ENCODE measurements around the gene SPATC1L.
"Not testable (repeated sequence)": the region's sequence is repeated elsewhere in the genome, so short reads cannot be mapped to it uniquely, and the experiment has no call there.

Gene SPATC1L

DNA sequence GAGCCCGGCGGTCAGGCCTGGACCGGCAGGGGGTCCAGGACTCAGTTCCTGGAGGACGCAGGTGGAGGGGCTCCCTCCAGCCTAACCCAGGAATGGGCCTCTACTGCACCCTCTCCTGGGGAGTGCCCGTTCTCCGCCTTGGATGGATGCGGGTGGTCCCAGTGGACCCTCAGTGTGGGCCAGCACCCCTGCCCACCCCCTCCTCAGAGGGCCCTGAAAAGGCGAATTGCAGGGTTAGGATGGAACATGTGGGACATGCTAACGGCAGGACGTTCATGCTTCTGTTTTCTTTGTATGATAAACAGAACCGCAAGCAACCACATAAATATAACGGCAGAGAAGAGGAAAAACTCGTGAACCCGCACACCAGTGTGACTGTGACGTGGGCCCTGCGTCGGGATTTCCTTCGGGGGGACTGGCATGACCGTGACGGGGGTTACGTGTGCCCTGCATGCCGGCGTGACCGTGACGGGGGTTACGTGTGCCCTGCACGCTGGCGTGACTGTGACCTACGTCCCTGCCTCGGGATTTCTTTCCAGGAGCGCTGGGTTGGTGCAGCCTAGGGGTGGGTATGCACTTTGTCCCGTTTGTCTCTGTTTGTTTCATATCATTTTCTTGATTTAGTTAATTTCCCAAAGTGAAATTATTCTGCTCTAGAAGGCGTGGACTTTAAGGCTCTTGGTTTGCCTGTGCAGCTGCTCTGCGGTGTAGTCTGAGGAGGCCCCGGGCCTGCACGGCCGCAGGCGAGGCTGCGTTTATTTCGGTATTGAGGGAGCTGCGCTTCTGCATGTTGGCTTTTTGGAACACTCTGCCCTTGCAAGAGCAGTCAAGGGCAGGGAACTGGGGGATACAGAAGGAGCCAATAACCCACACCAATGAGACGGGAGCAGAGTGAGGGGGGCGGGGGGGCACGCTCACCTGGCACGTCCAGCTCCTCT, 32.0 kb downstream of the SPATC1L start:
- H3K27me3 ChIP-seq (ENCODE audit: control insufficient read depth, insufficient read depth, low read length) = no peaks in the 10 kb centered on the region
- no peaks in the 10 kb centered on the region for H3K9me3 ChIP-seq (ENCODE audit: control insufficient read depth, low read length)
- peaks cover 10% of the 10 kb centered on the region for H3K4me1 ChIP-seq (ENCODE audit: control insufficient read depth, insufficient read depth, low read length)
- no peak overlapping the region for H3K9ac ChIP-seq (ENCODE audit: low read length)
- no peak overlapping the region for H3K4me3 ChIP-seq (ENCODE audit: low read length)
- H3K36me3 ChIP-seq (ENCODE audit: control insufficient read depth, insufficient read depth, low read length) = no peaks in the 10 kb centered on the region

DNA sequence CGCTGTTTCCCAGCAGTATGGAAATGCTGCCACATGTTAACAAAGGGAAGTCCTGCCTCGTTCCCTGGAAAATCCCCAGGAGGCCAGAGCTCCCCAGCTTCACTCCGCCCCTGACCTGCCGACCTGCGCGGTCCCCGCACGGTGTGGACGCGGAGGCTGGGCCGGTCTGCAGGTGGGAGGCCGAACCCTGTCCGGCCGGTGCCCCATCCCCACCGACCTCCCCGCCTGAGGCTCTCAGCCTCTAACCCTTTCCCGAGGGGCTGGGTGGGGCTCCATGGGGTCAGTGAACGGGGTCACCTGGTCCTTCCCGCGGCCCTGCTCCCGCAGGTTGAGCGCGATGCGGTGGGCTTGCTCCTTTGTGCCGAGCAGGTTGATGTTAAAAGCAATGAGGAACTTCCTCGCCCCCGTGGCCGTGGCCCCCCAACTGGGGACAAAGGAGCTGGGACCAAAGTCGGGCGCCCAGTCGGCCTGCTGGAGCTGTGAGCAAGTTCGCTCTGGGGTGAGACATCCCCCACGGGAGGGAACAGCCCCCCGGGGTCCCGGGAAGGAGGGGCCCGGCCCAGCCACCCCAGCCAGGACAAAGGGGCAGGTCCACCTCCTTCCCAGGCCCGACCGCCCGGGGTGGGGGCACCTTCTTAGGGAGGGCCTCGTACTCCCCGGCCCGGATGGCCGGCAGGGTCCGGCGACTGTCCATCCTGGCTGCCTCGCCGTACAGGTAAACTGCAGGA, 32.8 kb downstream of the SPATC1L start:
- H3K9ac ChIP-seq (ENCODE audit: low read length) = no peak overlapping the region
- no peaks in the 10 kb centered on the region for H3K36me3 ChIP-seq (ENCODE audit: control insufficient read depth, insufficient read depth, low read length)
- no peaks in the 10 kb centered on the region for H3K9me3 ChIP-seq (ENCODE audit: control insufficient read depth, low read length)
- no peak overlapping the region for H3K4me3 ChIP-seq (ENCODE audit: low read length)
- H3K4me1 ChIP-seq (ENCODE audit: control insufficient read depth, insufficient read depth, low read length) = peaks cover 10% of the 10 kb centered on the region
- H3K27me3 ChIP-seq (ENCODE audit: control insufficient read depth, insufficient read depth, low read length) = no peaks in the 10 kb centered on the region

DNA sequence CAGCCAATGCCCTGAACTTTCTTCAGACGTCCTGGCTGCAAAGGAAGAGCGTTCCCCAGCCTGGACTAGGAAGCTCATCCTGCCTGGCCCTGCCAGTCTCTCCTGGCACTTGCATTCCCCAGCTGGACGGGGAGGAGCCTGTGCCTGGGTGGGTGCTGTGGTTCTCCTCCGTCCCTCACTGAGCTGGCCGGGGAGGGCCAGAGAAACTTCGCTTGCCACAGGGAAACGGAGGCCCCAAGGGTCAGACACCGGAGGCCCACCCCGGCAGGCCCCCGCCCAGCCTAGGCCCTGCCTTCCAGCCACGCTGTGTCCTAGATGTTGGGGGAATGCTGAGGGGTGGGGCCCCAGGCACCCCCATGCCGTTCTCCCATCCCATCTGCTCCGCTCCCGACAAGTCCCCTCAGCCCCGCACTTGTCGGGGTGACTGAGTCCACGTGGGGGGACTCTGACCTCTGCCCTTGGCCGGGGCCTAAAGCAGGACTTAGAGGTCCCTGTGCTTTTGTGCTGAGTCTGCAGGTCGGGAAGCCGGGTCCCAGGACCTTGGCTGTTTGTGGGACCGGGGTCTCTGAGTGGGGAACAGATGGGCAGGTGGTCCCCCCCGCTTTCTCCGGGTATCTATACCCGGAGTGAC, 33.7 kb downstream of the SPATC1L start:
- Histone ChIP-seq H3K9me3 (ENCODE audit: control insufficient read depth, low read length) (no peaks in the 10 kb centered on the region), H3K4me3 (ENCODE audit: low read length) (no peak overlapping the region), H3K27me3 (ENCODE audit: control insufficient read depth, insufficient read depth, low read length) (no peaks in the 10 kb centered on the region), H3K9ac (ENCODE audit: low read length) (no peak overlapping the region), H3K4me1 (ENCODE audit: control insufficient read depth, insufficient read depth, low read length) (peaks cover 10% of the 10 kb centered on the region), H3K36me3 (ENCODE audit: control insufficient read depth, insufficient read depth, low read length) (no peaks in the 10 kb centered on the region)

DNA sequence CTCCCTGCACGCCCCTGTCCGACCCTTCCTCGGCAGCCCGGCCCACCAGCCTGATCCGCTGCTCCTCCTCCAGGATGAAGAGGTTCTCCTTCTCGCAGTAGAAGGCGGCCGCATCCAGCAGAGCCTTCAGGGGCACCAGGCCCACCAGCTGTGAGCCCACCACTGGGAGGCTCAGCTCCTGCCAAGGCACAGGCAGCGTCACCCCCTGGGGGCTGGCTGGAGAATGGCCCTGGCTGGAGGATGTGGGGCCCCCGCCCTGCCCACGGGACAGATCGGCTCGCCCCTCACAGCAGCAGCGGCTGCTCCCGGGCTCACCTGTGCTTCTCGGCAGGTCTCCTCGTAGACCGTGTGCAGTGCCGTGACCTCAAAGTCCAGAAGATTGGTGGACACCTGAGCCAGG, 34.2 kb downstream of the SPATC1L start:
- Histone ChIP-seq H3K9ac (ENCODE audit: low read length) (no peak overlapping the region), H3K4me1 (ENCODE audit: control insufficient read depth, insufficient read depth, low read length) (peaks cover 10% of the 10 kb centered on the region), H3K36me3 (ENCODE audit: control insufficient read depth, insufficient read depth, low read length) (no peaks in the 10 kb centered on the region), H3K27me3 (ENCODE audit: control insufficient read depth, insufficient read depth, low read length) (no peaks in the 10 kb centered on the region), H3K4me3 (ENCODE audit: low read length) (no peak overlapping the region), H3K9me3 (ENCODE audit: control insufficient read depth, low read length) (no peaks in the 10 kb centered on the region)

DNA sequence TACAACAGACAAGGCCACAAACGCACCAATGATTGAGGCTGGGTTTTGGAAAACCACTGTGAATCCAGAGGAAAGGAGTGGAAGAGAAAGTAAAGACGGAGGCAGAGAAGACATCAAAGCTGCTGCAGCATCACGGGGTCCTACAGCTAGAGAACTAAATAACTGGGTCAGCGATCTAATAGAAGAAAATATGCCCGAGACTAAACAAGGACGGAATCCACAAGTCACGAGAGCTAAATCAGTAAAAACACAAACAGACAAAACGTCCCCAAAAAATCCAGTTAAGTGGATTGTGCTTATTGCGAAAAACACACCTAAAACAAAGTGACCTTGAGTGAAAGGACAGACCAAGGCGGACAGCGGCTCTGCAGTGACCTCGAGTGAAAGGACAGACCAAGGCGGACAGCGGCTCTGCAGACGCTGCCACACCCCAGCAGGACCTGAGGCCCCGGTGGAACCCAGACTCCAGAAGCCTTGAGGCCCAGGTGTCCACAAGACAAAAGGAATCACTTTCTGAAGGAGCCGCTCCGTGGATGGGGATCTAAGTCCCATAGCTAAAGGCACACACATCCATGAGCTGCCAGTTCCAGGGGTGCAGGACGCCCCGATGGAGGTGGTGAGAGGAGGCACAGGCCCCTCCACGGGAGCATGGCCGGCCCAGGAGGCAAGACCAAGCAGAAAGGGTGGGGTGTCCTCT, 34.9 kb downstream of the SPATC1L start:
- Histone ChIP-seq H3K27me3 (ENCODE audit: control insufficient read depth, insufficient read depth, low read length) (no peaks in the 10 kb centered on the region), H3K4me3 (ENCODE audit: low read length) (no peak overlapping the region), H3K9me3 (ENCODE audit: control insufficient read depth, low read length) (no peaks in the 10 kb centered on the region), H3K4me1 (ENCODE audit: control insufficient read depth, insufficient read depth, low read length) (peaks cover 10% of the 10 kb centered on the region), H3K9ac (ENCODE audit: low read length) (no peak overlapping the region), H3K36me3 (ENCODE audit: control insufficient read depth, insufficient read depth, low read length) (no peaks in the 10 kb centered on the region)

DNA sequence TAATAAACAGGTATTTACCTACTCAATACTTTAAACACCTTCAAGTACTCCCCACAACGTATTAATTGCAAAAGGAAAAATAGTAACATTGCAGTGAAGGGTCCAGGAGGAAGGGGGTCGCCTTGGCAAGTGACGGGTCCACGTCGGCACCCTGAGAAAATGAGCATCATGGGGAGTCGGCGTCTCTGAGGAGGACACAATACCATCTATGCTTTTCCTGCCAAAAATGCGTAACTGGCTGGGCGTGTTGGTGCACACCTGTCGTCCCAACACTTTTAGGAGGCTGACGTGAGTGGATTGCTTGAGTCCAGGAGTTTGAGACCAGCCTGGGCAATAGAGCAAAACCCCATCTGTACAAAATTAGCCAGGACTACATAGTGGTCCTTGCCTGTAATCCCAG, 36.2 kb downstream of the SPATC1L start:
- Histone ChIP-seq H3K4me3 (ENCODE audit: low read length) (no peak overlapping the region), H3K36me3 (ENCODE audit: control insufficient read depth, insufficient read depth, low read length) (no peaks in the 10 kb centered on the region), H3K9me3 (ENCODE audit: control insufficient read depth, low read length) (no peaks in the 10 kb centered on the region), H3K4me1 (ENCODE audit: control insufficient read depth, insufficient read depth, low read length) (peaks cover 3% of the 10 kb centered on the region), H3K27me3 (ENCODE audit: control insufficient read depth, insufficient read depth, low read length) (no peaks in the 10 kb centered on the region), H3K9ac (ENCODE audit: low read length) (no peak overlapping the region)

DNA sequence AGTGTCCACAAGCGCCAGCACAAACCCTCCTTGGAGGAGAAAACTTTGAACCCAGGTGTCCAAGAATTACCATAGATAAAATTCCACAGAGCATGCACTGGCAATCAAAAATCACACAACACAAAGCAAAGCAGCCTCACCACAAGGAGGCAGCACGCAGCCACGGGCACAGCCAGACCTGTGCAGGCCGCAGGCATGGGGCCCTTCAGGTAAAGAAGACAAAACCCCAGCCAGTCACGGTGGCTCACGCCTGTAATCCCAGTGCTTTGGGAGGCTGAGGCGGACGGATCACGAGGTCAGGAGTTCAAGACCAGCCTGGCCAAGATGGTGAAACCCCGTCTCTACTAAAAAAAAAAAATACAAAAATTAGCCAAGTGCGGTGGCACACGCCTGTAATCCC, 36.8 kb downstream of the SPATC1L start:
- not testable (repeated sequence) for H3K4me1 ChIP-seq (ENCODE audit: control insufficient read depth, insufficient read depth, low read length); H3K9me3 ChIP-seq (ENCODE audit: control insufficient read depth, low read length); H3K9ac ChIP-seq (ENCODE audit: low read length); H3K36me3 ChIP-seq (ENCODE audit: control insufficient read depth, insufficient read depth, low read length); H3K27me3 ChIP-seq (ENCODE audit: control insufficient read depth, insufficient read depth, low read length); H3K4me3 ChIP-seq (ENCODE audit: low read length)

DNA sequence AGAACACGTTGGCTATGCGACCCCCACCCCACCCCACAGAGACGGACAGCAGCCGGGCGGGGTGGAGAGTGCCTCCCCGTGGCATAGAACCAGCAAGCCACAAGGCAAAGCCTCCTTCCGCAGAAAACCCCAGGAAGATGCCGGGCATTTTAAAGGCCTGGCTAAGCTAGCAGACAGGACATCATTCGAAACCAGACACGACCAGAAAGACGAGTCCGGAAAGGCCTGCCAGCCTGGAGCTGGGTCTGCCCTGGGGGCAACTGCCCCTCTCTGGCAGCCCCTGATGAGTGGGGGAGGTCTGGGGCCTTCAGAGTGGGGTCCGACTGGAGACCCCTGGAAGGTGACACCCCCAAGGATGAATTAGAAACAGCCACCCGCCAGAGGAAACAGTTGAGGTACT, 37.4 kb downstream of the SPATC1L start:
- Histone ChIP-seq H3K4me1 (ENCODE audit: control insufficient read depth, insufficient read depth, low read length) (no peaks in the 10 kb centered on the region), H3K4me3 (ENCODE audit: low read length) (no peak overlapping the region), H3K36me3 (ENCODE audit: control insufficient read depth, insufficient read depth, low read length) (no peaks in the 10 kb centered on the region), H3K9ac (ENCODE audit: low read length) (no peak overlapping the region), H3K27me3 (ENCODE audit: control insufficient read depth, insufficient read depth, low read length) (no peaks in the 10 kb centered on the region), H3K9me3 (ENCODE audit: control insufficient read depth, low read length) (no peaks in the 10 kb centered on the region)

DNA sequence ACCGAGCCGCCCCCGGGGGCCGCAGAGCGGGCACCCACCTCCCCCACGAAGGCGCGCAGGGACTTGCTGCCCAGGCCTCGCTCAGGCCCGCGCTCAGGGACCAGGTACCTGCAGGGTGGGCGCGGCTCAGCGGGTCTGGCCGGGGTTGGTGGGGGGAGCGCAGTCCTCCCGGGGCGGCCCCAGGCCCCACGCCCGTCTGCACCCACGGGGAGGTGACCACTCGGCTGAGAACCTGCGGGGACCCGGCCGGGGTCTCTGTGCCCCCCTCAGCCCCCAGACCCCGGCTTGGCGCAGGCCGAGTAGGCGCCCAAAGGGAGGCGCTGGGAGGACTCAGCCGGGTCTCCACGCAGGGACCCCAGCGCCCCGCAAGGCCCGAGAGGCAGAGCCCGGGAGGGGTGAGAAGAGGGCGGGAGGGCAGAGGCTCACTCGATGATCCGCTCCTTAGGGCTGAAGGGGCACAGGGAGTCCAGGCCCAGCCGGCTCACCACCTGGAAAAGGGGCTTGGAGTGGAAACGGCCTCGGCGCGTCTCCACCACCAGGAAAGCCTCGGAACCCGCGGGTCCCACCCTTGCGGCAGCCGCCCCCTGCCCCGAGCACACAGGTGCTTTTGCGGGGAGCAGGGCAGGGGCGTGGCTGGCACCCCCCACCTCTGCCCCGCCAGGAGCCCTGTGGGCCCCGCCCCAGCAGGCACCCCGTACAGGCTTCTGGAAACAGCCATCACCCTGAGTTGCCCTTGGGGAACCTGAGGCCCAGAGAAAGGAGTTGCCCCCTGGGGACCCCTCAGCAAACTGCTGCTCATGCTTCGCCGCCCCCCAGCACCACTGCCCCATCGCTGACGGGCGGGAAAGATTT, 38.2 kb downstream of the SPATC1L start:
- Histone ChIP-seq H3K9ac (ENCODE audit: low read length) (no peak overlapping the region), H3K9me3 (ENCODE audit: control insufficient read depth, low read length) (no peaks in the 10 kb centered on the region), H3K4me1 (ENCODE audit: control insufficient read depth, insufficient read depth, low read length) (no peaks in the 10 kb centered on the region), H3K4me3 (ENCODE audit: low read length) (no peak overlapping the region), H3K36me3 (ENCODE audit: control insufficient read depth, insufficient read depth, low read length) (no peaks in the 10 kb centered on the region), H3K27me3 (ENCODE audit: control insufficient read depth, insufficient read depth, low read length) (peaks cover 4% of the 10 kb centered on the region)

DNA sequence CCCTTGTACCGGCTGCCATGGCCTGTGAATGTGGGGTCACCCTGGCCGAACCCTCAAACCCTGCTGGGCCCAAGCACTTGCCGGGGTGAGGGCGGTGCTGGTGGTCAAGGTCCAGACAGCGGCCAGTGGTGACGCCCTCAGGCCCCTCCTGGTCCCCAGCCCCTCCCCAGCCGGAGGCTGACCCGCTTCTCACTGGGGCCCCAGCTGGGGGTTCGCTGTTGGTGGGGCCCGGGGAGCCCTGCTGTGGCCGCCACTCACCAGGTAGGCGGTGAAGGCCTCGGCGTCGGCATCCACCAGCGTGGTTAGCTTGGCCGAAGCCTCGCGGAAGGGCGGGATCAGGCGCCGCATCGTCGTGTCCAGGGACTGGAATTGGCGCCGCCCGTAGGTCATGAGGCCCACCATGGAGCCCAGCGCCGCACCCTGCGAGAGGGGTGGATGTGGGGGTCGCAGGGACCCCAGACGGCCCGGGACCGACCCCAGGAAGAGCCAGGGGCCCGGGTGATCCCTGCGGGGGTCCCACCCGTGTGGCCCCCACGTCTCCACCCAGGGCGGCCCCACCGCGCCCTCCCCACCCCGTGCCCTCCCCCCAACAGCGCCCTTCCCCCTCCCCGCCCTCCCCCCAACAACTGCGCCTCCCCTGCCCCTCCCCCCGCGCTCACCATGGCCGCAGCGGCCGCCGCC, 39.0 kb downstream of the SPATC1L start:
- no peaks in the 10 kb centered on the region for H3K4me1 ChIP-seq (ENCODE audit: control insufficient read depth, insufficient read depth, low read length)
- peaks cover 9% of the 10 kb centered on the region for H3K27me3 ChIP-seq (ENCODE audit: control insufficient read depth, insufficient read depth, low read length)
- no peak overlapping the region for H3K4me3 ChIP-seq (ENCODE audit: low read length)
- H3K9me3 ChIP-seq (ENCODE audit: control insufficient read depth, low read length) = no peaks in the 10 kb centered on the region
- no peak overlapping the region for H3K9ac ChIP-seq (ENCODE audit: low read length)
- H3K36me3 ChIP-seq (ENCODE audit: control insufficient read depth, insufficient read depth, low read length) = no peaks in the 10 kb centered on the region
